DOHH2 (cell line): ENCODE measurements around the gene GPRC5A.

Experiments used
- CTCF ChIP-seq: fragments of 200-600 bp; sonication (generic); IDR thresholded peaks from one replicate; pipeline ENCODE4 v1.5.1; 2014; ENCODE audit warnings: antibody characterized with exemption, mild to moderate bottlenecking, low read depth, low read length; ENCODE audit not compliant: poor library complexity, severe bottlenecking
- EZH2phosphoT487 ChIP-seq: fragments of 200-600 bp; sonication (generic); IDR thresholded peaks from 2 replicates; pipeline ENCODE4 v1.6.1; 2017; ENCODE audit warnings: borderline replicate concordance, mild to moderate bottlenecking, antibody characterized with exemption, low read length, moderate library complexity, mixed read lengths

- TF ChIP-seq CTCF (no peak), EZH2phosphoT487 (no peak)
Observed at GRCh38 chr12:12872139-12872933, 19.0 kb upstream of the GPRC5A start.
